GM12801 (cell line): ENCODE data around the gene PTPN6.

Source experiments
- CTCF ChIP-seq: IDR thresholded peaks from one replicate; pipeline ENCODE4 v1.5.1; 2011; ENCODE audit warnings: control low read depth; ENCODE audit not compliant: insufficient read length; ENCODE audit errors: extremely low read depth

The PTPN6 gene

GRCh38 chr12:6987956-6988553 lies 36.9 kb downstream of the PTPN6 start:
- TF ChIP-seq CTCF, result no peak

- no peak for TF ChIP-seq CTCF
Observed at GRCh38 chr12:6996040-6996441, 44.9 kb downstream of the PTPN6 start.

GRCh38 chr12:6998715-6999451 lies 47.7 kb downstream of the PTPN6 start:
- no peak for TF ChIP-seq CTCF

- no peak for TF ChIP-seq CTCF
Observed at GRCh38 chr12:7001921-7002591, 50.9 kb downstream of the PTPN6 start.

- TF ChIP-seq CTCF, result no peak
Observed at GRCh38 chr12:7004287-7004803, 53.2 kb downstream of the PTPN6 start.

- no peak for TF ChIP-seq CTCF
Observed at GRCh38 chr12:7004840-7005239, 53.7 kb downstream of the PTPN6 start.

GRCh38 chr12:7005311-7005710 lies 54.2 kb downstream of the PTPN6 start:
- no peak for TF ChIP-seq CTCF
